Measurements from ENCODE around the gene ZNF778. TPM values are rescaled to one million over a fixed set of nuclear protein-coding genes. Genes with fewer than 3 reads are reported as not detected.
"Not testable (repeated sequence)": the region's sequence is repeated elsewhere in the genome, so short reads cannot be mapped to it uniquely, and the experiment has no call there.

Gene ZNF778
- total and polyA plus RNA-seq, 3 experiments from 2014 or later = 4.1 to 13.5 (median 11.4) TPM

DNA sequence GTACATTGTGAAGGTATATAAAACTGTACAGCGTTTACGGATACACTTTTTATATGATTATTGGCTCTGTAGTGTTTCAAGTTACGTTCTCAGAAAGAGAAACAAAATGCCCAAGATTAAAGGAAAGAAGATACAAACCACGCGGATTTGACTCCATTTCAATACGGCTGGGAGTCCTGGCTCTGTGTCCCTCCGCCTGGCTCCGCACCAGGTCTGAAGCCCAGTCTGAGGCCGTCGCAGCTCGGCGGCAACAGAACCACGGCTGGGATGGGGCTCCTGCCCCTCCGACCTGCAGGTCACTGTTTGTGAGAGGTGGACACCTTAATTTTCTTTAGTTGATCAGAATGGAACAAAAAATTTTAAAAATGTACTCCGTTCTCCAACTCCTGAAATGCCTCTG lies 50.2 kb downstream of the ZNF778 start:
- H3K4me1 ChIP-seq (ENCODE audit: insufficient read depth, low read length); H3K27me3 Mint-ChIP-seq; H3K27me3 ChIP-seq (ENCODE audit: insufficient read depth, low read length, poor library complexity, severe bottlenecking); H3K9me3 Mint-ChIP-seq; H3K27ac ChIP-seq (ENCODE audit: low read depth, low read length); H3K4me3 ChIP-seq (ENCODE audit: low read length); H3K9me3 ChIP-seq (ENCODE audit: low read length); H3K4me3 Mint-ChIP-seq; DNase-seq; H3K4me1 Mint-ChIP-seq; H3K27ac Mint-ChIP-seq; CTCF ChIA-PET: not testable (repeated sequence)
- H3K36me3 Mint-ChIP-seq = peaks cover 5 to 64% (median 12%) of the 10 kb centered on the region in 3 donors
- peaks cover 24% of the 10 kb centered on the region for H3K36me3 ChIP-seq (ENCODE audit: insufficient read depth, low read length)
- POLR2A ChIA-PET = interaction anchor here (0.8 kb wide), 1 partner anchor 20 kb away, joined by 4 read pairs; no protein-coding TSS in a partner anchor

DNA sequence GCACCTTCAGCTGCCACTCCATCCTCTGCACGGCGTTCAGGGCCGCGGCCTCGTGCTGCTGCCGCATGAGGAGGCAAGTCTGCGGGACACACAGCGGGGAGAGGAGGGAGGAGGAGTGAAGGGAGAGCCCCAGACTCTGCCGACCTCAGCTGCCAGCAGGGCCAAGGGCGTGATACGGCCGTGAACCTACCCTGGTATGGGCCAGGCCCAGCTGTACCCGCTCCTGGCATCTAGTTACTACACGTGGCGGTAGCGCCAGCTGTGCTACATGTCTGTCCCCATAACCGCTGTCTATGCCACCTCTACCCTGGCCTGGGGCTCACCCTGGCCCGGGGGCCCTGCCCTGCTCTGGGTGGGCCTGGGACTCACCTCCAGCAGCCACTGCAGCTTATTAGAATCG lies 51.1 kb downstream of the ZNF778 start:
- H3K4me1 Mint-ChIP-seq = no peaks in the 10 kb centered on the region
- H3K27ac ChIP-seq (ENCODE audit: low read depth, low read length) = no peak overlapping the region
- no peaks in the 10 kb centered on the region for H3K9me3 ChIP-seq (ENCODE audit: low read length)
- no peaks in the 10 kb centered on the region for H3K9me3 Mint-ChIP-seq
- CTCF ChIA-PET = no interaction called here
- no peaks in the 10 kb centered on the region for H3K27me3 ChIP-seq (ENCODE audit: insufficient read depth, low read length, poor library complexity, severe bottlenecking)
- H3K27me3 Mint-ChIP-seq = peaks cover 0 to 3% of the 10 kb centered on the region in 2 donors
- H3K36me3 Mint-ChIP-seq = peaks cover 8 to 72% (median 17%) of the 10 kb centered on the region in 3 donors
- H3K4me3 ChIP-seq (ENCODE audit: low read length) = no peak overlapping the region
- peaks cover 31% of the 10 kb centered on the region for H3K36me3 ChIP-seq (ENCODE audit: insufficient read depth, low read length)
- H3K4me1 ChIP-seq (ENCODE audit: insufficient read depth, low read length) = no peaks in the 10 kb centered on the region
- H3K4me3 Mint-ChIP-seq = no peak overlapping the region
- H3K27ac Mint-ChIP-seq = no peak overlapping the region
- POLR2A ChIA-PET = no interaction called here
- DNase-seq = no peak

DNA sequence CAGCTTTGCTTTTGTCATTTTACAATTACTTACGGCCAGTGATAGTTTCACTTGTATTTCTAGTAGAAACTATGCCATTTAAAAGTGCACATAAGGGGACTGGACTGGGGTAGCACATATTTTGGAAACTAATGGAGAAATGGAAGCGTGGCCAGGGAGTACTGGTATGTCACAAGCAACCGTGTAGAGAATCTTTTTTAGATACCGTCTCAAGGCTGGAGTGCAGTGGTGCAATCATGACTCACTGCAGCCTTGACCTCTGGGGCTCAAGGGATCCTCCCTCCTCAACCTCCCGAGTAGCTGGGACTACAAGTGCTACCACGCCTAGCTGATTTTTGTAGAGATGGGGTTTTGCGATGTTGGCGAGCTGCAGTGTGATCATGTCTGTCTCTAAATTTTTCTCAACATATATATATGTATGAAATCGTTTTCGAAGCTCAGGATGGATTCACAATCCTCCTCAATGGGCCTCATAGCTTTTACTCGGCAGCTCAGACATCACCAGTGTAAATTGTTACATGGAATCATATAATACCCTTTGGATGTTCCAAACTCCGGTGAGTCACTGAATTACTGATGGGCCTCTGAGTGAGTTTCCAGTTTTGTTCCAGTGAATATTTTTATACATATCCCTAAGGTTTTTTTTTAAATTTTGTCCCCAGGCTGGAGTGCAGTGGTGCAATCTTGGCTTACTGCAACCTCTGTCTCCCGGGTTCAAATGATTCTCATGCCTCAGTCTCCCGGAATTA lies 51.7 kb downstream of the ZNF778 start:
- no peak for DNase-seq
- peaks cover 37% of the 10 kb centered on the region for H3K36me3 ChIP-seq (ENCODE audit: insufficient read depth, low read length)
- Mint-ChIP-seq H3K4me1 (no peaks in the 10 kb centered on the region), H3K36me3 (peaks cover 10 to 78% (median 17%) of the 10 kb centered on the region in 3 donors), H3K27ac (no peak overlapping the region), H3K9me3 (no peaks in the 10 kb centered on the region), H3K4me3 (no peak overlapping the region), H3K27me3 (peaks cover 0 to 3% of the 10 kb centered on the region in 2 donors)
- H3K4me1 ChIP-seq (ENCODE audit: insufficient read depth, low read length) = no peaks in the 10 kb centered on the region
- H3K27me3 ChIP-seq (ENCODE audit: insufficient read depth, low read length, poor library complexity, severe bottlenecking) = no peaks in the 10 kb centered on the region
- POLR2A ChIA-PET = no interaction called here
- CTCF ChIA-PET = no interaction called here
- H3K9me3 ChIP-seq (ENCODE audit: low read length) = no peaks in the 10 kb centered on the region
- H3K27ac ChIP-seq (ENCODE audit: low read depth, low read length) = no peak overlapping the region
- no peak overlapping the region for H3K4me3 ChIP-seq (ENCODE audit: low read length)

DNA sequence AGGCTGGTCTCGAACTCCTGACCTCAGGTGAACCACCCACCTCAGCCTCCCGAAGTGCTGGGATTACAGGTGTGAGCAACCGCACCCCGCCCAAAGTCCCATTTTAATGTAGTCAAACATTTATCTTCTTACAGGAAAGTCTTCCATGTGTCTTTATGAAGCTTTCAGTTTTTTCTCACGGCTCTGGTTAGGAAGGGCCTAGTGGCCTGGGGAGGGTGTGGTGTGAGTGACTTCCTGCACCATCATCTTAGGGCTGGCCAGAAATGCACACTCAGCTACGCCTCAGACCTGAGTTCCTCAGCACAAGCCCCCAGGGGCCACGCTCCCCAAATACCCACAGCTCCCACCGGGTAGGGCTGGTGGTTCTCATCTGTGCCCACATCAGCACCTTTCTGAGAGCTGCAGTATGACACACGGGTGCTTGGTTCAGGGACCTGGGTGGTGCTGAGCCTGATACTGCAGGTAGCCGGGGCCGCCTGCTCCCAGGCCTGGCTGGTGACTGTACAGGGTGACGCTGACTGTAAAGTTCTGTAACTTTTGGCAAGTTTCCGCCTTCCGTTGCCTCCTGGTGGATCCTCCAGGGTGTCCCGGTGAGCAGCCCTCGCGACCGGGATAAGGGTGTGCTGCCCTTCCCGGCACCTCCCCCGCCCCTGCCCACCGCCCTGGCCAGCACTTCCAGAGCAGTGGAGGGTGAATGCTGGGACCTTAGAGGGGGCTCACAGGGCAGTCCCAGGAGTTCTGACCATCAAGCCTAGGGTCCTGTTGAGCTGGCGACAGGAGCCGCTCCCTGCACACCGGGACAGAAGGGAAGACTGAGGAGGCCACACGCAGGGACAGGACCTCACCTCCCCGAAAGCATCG lies 52.5 kb downstream of the ZNF778 start:
- H3K9me3 ChIP-seq (ENCODE audit: low read length) = no peaks in the 10 kb centered on the region
- H3K27ac ChIP-seq (ENCODE audit: low read depth, low read length) = no peak overlapping the region
- no peaks in the 10 kb centered on the region for H3K27me3 ChIP-seq (ENCODE audit: insufficient read depth, low read length, poor library complexity, severe bottlenecking)
- peaks cover 0 to 3% of the 10 kb centered on the region in 2 donors for H3K27me3 Mint-ChIP-seq
- H3K36me3 ChIP-seq (ENCODE audit: insufficient read depth, low read length) = peaks cover 40% of the 10 kb centered on the region
- H3K4me1 Mint-ChIP-seq = no peaks in the 10 kb centered on the region
- no peak overlapping the region for H3K4me3 ChIP-seq (ENCODE audit: low read length)
- no peak for DNase-seq
- ChIA-PET POLR2A (no interaction called here), CTCF (no interaction called here)
- no peak overlapping the region for H3K4me3 Mint-ChIP-seq
- H3K4me1 ChIP-seq (ENCODE audit: insufficient read depth, low read length) = no peaks in the 10 kb centered on the region
- H3K9me3 Mint-ChIP-seq = no peaks in the 10 kb centered on the region
- H3K27ac Mint-ChIP-seq = peak overlapping the region in 1 of 8 donors; percentile 46
- peaks cover 10 to 87% (median 17%) of the 10 kb centered on the region in 3 donors for H3K36me3 Mint-ChIP-seq

DNA sequence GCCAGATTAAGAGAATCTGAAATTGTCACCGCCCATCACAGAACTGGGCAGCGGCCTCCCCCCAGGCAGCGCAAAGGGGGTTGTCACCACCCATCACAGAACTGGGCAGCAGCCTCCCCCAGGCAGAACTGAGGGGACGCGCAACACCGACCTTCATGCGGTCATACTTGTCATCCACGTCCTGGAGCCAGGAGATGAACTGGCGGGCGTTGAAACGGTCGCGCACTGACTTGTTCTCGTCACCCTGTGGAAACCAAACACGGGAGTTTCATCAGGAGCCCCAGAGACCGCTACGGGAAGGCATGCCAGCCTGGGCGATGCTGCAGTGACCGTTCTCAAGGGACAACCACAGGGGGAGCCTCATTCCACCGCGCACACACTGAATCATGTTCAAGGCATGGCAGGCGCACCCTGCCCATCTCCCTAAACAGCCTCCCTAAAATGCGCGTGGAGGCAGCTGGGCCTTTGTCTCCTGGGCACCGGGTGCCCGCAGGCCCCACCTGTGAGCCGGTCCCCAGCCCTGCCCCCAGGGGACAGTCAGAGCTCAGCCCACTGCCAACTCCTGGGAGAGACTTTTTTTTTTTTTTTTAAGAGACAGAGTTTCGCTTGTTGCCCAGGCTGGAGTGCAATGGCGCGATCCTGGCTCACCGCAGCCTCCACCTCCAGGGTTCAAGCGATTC lies 53.3 kb downstream of the ZNF778 start:
- ChIA-PET POLR2A (no interaction called here), CTCF (interaction anchor here (1.2 kb wide), 1 partner anchor 18 kb away, joined by 3 read pairs; no protein-coding TSS in a partner anchor)
- no peaks in the 10 kb centered on the region for H3K9me3 Mint-ChIP-seq
- H3K27me3 Mint-ChIP-seq = peaks cover 0 to 3% of the 10 kb centered on the region in 2 donors
- no peak overlapping the region for H3K27ac Mint-ChIP-seq
- Histone ChIP-seq H3K27ac (ENCODE audit: low read depth, low read length) (no peak overlapping the region), H3K4me3 (ENCODE audit: low read length) (no peak overlapping the region), H3K27me3 (ENCODE audit: insufficient read depth, low read length, poor library complexity, severe bottlenecking) (no peaks in the 10 kb centered on the region), H3K4me1 (ENCODE audit: insufficient read depth, low read length) (no peaks in the 10 kb centered on the region), H3K36me3 (ENCODE audit: insufficient read depth, low read length) (peaks cover 40% of the 10 kb centered on the region), H3K9me3 (ENCODE audit: low read length) (no peaks in the 10 kb centered on the region)
- H3K4me3 Mint-ChIP-seq = no peak overlapping the region
- DNase-seq = no peak
- peaks cover 10 to 89% (median 17%) of the 10 kb centered on the region in 3 donors for H3K36me3 Mint-ChIP-seq
- no peaks in the 10 kb centered on the region for H3K4me1 Mint-ChIP-seq

DNA sequence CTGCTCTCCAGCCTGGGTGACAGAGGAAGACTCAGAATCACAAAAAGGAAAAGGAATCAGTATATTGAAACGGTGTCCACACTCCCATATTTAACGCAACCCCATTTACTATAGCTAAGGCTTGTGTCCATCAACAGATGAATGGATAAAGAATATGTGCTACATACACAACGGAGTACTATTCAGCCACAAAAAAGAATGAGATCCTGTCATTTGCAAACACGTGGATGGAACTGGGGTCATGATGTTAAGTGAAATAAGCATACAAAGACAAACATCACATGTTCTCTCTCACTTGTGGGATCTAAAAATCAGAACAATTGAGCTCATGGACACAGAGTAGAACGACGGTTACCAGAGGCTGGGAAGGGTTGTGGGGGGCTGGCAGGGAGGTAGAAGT lies 55.1 kb downstream of the ZNF778 start:
- H3K4me1 ChIP-seq (ENCODE audit: insufficient read depth, low read length) = no peaks in the 10 kb centered on the region
- no peaks in the 10 kb centered on the region for H3K9me3 ChIP-seq (ENCODE audit: low read length)
- H3K36me3 ChIP-seq (ENCODE audit: insufficient read depth, low read length) = peaks cover 35% of the 10 kb centered on the region
- Mint-ChIP-seq H3K27ac (no peak overlapping the region), H3K36me3 (peaks cover 10 to 88% (median 17%) of the 10 kb centered on the region in 3 donors), H3K9me3 (no peaks in the 10 kb centered on the region), H3K4me3 (peak overlapping the region in 2 of 7 donors; percentile 10 to 51), H3K4me1 (peaks cover 0 to 4% (median 3%) of the 10 kb centered on the region in 3 donors), H3K27me3 (peaks cover 0 to 3% of the 10 kb centered on the region in 2 donors)
- CTCF ChIA-PET = no interaction called here
- no peak overlapping the region for H3K4me3 ChIP-seq (ENCODE audit: low read length)
- POLR2A ChIA-PET = no interaction called here
- H3K27me3 ChIP-seq (ENCODE audit: insufficient read depth, low read length, poor library complexity, severe bottlenecking) = no peaks in the 10 kb centered on the region
- no peak overlapping the region for H3K27ac ChIP-seq (ENCODE audit: low read depth, low read length)
- no peak for DNase-seq

DNA sequence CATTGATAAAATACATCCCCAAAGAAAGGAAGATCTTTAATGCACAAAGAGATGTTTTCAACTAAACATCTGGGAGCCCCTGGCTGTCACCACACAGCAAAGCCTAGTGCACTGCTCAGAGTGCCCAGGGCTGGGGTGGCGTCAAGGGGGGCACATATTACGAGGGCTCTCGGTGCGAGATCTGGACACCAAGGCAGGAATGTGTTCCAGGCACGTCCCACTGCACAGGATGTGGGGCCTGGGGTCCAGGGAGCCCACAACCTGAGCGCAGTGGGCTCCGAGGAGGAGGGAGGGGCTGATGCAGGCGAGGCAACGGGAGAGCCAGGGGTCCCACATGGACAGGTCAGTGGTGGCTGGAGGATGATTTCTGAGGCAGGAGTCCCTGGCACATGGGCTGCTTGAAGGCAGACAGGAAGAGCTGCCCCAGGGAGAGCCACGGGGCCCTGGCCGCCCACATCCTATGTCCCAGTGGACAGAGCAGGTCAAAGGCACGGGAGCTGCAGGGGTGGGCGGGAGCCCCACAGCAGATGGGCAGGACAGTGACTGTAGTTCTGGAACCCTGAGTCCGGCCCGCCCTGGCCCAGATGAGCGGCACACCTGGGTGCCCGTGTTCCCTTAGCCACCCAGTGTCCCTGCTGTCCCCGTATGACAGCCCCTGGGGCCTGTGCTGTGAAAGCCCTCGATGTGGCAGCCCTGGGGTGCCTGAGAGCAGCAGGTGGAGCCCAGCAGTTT lies 56.4 kb downstream of the ZNF778 start:
- H3K4me3 ChIP-seq (ENCODE audit: low read length) = no peak overlapping the region
- ChIA-PET CTCF (no interaction called here), POLR2A (no interaction called here)
- Mint-ChIP-seq H3K27me3 (peaks cover 0 to 3% of the 10 kb centered on the region in 2 donors), H3K9me3 (no peaks in the 10 kb centered on the region), H3K27ac (peak overlapping the region in 3 of 8 donors; percentile 9 to 84 (median 71)), H3K4me1 (peaks cover 0 to 4% (median 3%) of the 10 kb centered on the region in 3 donors), H3K4me3 (no peak overlapping the region), H3K36me3 (peaks cover 9 to 93% (median 15%) of the 10 kb centered on the region in 3 donors)
- no peaks in the 10 kb centered on the region for H3K27me3 ChIP-seq (ENCODE audit: insufficient read depth, low read length, poor library complexity, severe bottlenecking)
- no peak for DNase-seq
- no peaks in the 10 kb centered on the region for H3K9me3 ChIP-seq (ENCODE audit: low read length)
- no peak overlapping the region for H3K27ac ChIP-seq (ENCODE audit: low read depth, low read length)
- peaks cover 32% of the 10 kb centered on the region for H3K36me3 ChIP-seq (ENCODE audit: insufficient read depth, low read length)
- H3K4me1 ChIP-seq (ENCODE audit: insufficient read depth, low read length) = no peaks in the 10 kb centered on the region
